SK-N-SH (cell line): ENCODE results near the gene SLC35F4. TPM values are rescaled to one million over a fixed set of nuclear protein-coding genes. Genes with fewer than 3 reads are reported as not detected.

Experiments used
- CTCF ChIA-PET: fragments of 300-600, 350-600 bp; formaldehyde crosslinking; extraction: SDS; loops from one replicate; lab custom pipeline; 2021; lab: Yijun Ruan, JAX
- POLR2A ChIA-PET: fragments of 350-600 bp; sonication (Branson Sonifier 250); formaldehyde crosslinking; extraction: SDS; loops from one replicate; lab custom pipeline; 2020; ENCODE audit warnings: antibody characterized with exemption, inconsistent platforms; lab: Yijun Ruan, JAX
- DNase-seq: peaks from one replicate; pipeline ENCODE4 v3.0.0; 2012
- H2AFZ ChIP-seq: fragments of 200-600 bp; sonication (generic); 2 replicates; pipeline ENCODE4 v1.8.1; 2016; ENCODE audit warnings: antibody characterized with exemption, mild to moderate bottlenecking, low read depth
- H3F3A ChIP-seq: fragments of 200-600 bp; sonication (generic); replicated peaks from 2 replicates; pipeline ENCODE3; 2016; ENCODE audit warnings: antibody characterized with exemption, mild to moderate bottlenecking; ENCODE audit not compliant: insufficient read depth
- H3K27ac ChIP-seq, 2 experiments: fragments of 200-500 bp in 1 of 2; fragments of 200-600 bp in 1 of 2; sonication (Bioruptor generic) in 1 of 2; sonication (generic), shearing (Covaris generic) in 1 of 2; 2 replicates each; pipeline versions ENCODE4 v1.5.1 to v1.6.1; 2014 to 2016; ENCODE audit warnings: low read depth in 2 of 2, inconsistent platforms in 1 of 2, low read length in 1 of 2, mild to moderate bottlenecking in 1 of 2, mixed read lengths in 1 of 2
- H3K27me3 ChIP-seq: fragments of 200-600 bp; sonication (generic), shearing (Covaris generic); 2 replicates; pipeline ENCODE4 v1.6.1; 2016; ENCODE audit warnings: mixed run types; ENCODE audit not compliant: insufficient read depth
- H3K36me3 ChIP-seq, 2 experiments: fragments of 200-500 bp in 1 of 2; fragments of 200-600 bp in 1 of 2; sonication (Bioruptor generic) in 1 of 2; sonication (generic) in 1 of 2; replicated peaks in 1 of 2; 2 replicates each; pipeline versions ENCODE3 to v1.5.1; 2014 to 2016; ENCODE audit warnings: low read length in 1 of 2, mild to moderate bottlenecking in 1 of 2; ENCODE audit not compliant: insufficient read depth in 2 of 2, control insufficient read depth in 1 of 2
- H3K4me1 ChIP-seq, 2 experiments: fragments of 200-500 bp in 1 of 2; fragments of 200-600 bp in 1 of 2; sonication (Bioruptor generic) in 1 of 2; sonication (generic), shearing (Covaris generic) in 1 of 2; 2 replicates each; pipeline versions ENCODE4 v1.5.1 to v1.6.1; 2014 to 2016; ENCODE audit warnings: low read depth in 1 of 2, low read length in 1 of 2, mixed run types in 1 of 2; ENCODE audit not compliant: insufficient read depth in 2 of 2, control insufficient read depth in 1 of 2
- H3K4me2 ChIP-seq: fragments of 200-600 bp; sonication (generic), shearing (Covaris generic); 2 replicates; pipeline ENCODE4 v1.6.1; 2017; ENCODE audit warnings: mixed run types
- H3K4me3 ChIP-seq, 2 experiments: fragments of 200-500 bp in 1 of 2; fragments of 200-600 bp in 1 of 2; sonication (Bioruptor generic) in 1 of 2; sonication (generic), shearing (Covaris generic) in 1 of 2; 2 replicates each; pipeline versions ENCODE4 v1.5.1 to v1.8.1; 2014 to 2016; ENCODE audit warnings: low read depth in 2 of 2, inconsistent platforms in 1 of 2, low read length in 1 of 2, mild to moderate bottlenecking in 1 of 2, mixed read lengths in 1 of 2, moderate library complexity in 1 of 2
- H3K79me2 ChIP-seq: fragments of 200-600 bp; sonication (generic); 2 replicates; pipeline ENCODE4 v1.8.1; 2017; ENCODE audit warnings: mild to moderate bottlenecking; ENCODE audit not compliant: insufficient read depth
- H3K9ac ChIP-seq: fragments of 200-600 bp; sonication (generic); 2 replicates; pipeline ENCODE4 v1.6.1; 2017; ENCODE audit warnings: mixed run types
- H3K9me2 ChIP-seq: fragments of 200-600 bp; sonication (generic); 2 replicates; pipeline ENCODE4 v1.6.1; 2017; ENCODE audit warnings: mixed run types
- H3K9me3 ChIP-seq: fragments of 200-600 bp; sonication (generic); 2 replicates; pipeline ENCODE4 v1.6.1; 2017; ENCODE audit warnings: mixed run types, mild to moderate bottlenecking, moderate library complexity
- H4K20me1 ChIP-seq: fragments of 200-600 bp; sonication (generic); 2 replicates; pipeline ENCODE4 v1.6.1; 2017; ENCODE audit warnings: mild to moderate bottlenecking, mixed run types; ENCODE audit not compliant: insufficient read depth
- CTCF ChIP-seq: fragments of 200-600 bp; sonication (generic); IDR thresholded peaks from 2 replicates; pipeline ENCODE4 v1.6.1; 2017; ENCODE audit warnings: antibody characterized with exemption, mild to moderate bottlenecking, moderate library complexity
- ELF1 ChIP-seq: IDR thresholded peaks from 2 replicates; pipeline ENCODE4 v1.4.0; 2012
- FOSL2 ChIP-seq: IDR thresholded peaks from 2 replicates; pipeline ENCODE4 v1.4.0; 2012; ENCODE audit warnings: low read depth, mild to moderate bottlenecking, moderate library complexity, borderline replicate concordance
- FOXM1 ChIP-seq: IDR thresholded peaks from 2 replicates; pipeline ENCODE4 v1.4.0; 2012; ENCODE audit warnings: low read depth, mild to moderate bottlenecking
- GABPA ChIP-seq: IDR thresholded peaks from 2 replicates; pipeline ENCODE4 v1.4.0; 2012; ENCODE audit warnings: low read depth, mild to moderate bottlenecking
- JUND ChIP-seq: IDR thresholded peaks from 2 replicates; pipeline ENCODE4 v1.4.0; 2012
- MXI1 ChIP-seq: IDR thresholded peaks from 2 replicates; pipeline ENCODE4 v1.6.1; 2012; ENCODE audit warnings: mild to moderate bottlenecking, low read depth, low read length, improper control_type of control experiment
- RAD21 ChIP-seq: IDR thresholded peaks from 2 replicates; pipeline ENCODE4 v1.6.1; 2012; ENCODE audit warnings: mild to moderate bottlenecking, low read length
- RCOR1 ChIP-seq: fragments of 150-350 bp; IDR thresholded peaks from 2 replicates; pipeline ENCODE4 v1.6.1; 2017; ENCODE audit warnings: antibody characterized with exemption, low read length
- RFX5 ChIP-seq: IDR thresholded peaks from 2 replicates; pipeline ENCODE4 v1.6.1; 2012; ENCODE audit warnings: mild to moderate bottlenecking, improper control_type of control experiment, low read length
- SMC3 ChIP-seq: IDR thresholded peaks from 2 replicates; pipeline ENCODE4 v1.6.1; 2012; ENCODE audit warnings: low read depth, low read length, improper control_type of control experiment
- TEAD4 ChIP-seq: IDR thresholded peaks from 2 replicates; pipeline ENCODE4 v1.4.0; 2012; ENCODE audit warnings: mild to moderate bottlenecking, borderline replicate concordance; ENCODE audit not compliant: insufficient read depth
- YY1 ChIP-seq: IDR thresholded peaks from 2 replicates; pipeline ENCODE4 v1.4.0; 2012; ENCODE audit warnings: low read depth, mild to moderate bottlenecking
- WGBS: methylation state at CpG from one replicate; pipeline ENCODE4 v1.1.6; 2017; ENCODE audit warnings: low lambda C conversion rate; 5-methylcytosine and 5-hydroxymethylcytosine counted together
- polyA plus RNA-seq, 3 experiments: library from polyadenylated mRNA; depleted of rRNA; stranded (reverse); fragments of >200 nt; gene quantifications; 2 replicates each; pipeline ENCODE4 v1.2.3, GENCODE V29; 2012
- TF ChIP-seq, protein P1 (sequence below): IDR thresholded peaks from 2 replicates; pipeline ENCODE4 v1.4.0; 2012; ENCODE audit warnings: low read depth

The SLC35F4 gene
- polyA plus RNA-seq, 1 of the 3 experiments (the other 2 are of a cell fraction): not detected

DNA sequence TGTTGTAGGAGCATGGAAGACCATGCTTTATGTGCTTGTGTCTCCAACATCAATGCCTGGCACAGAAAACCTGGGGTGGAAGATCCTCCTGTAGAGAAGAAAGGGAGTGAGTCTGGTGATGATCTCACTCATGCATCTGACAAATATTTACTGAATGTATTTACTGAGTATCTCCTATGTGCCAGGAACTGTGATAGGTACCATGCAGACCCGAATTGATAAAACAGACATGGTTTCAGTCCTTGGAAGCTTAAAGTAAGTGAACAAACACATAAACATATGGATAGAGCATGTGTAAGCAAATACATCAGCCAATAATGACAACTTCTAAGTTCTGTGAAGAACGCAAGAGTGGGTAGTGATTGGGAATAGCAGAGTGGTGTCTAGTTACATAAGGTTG is 255.3 kb downstream of the SLC35F4 start:
- Histone ChIP-seq H3K9me2 (no peaks in the 10 kb centered on the region), H3K4me1 (no peaks in the 10 kb centered on the region; a peak in 1 of 4 replicates), H3K79me2 (no peaks in the 10 kb centered on the region), H3K27me3 (no peaks in the 10 kb centered on the region), H4K20me1 (no peaks in the 10 kb centered on the region), H3K9ac (no peak overlapping the region), H3K9me3 (no peaks in the 10 kb centered on the region), H2AFZ (no peak overlapping the region), H3K4me3 (no peak overlapping the region), H3K36me3 (no peaks in the 10 kb centered on the region), H3K27ac (no peak overlapping the region), H3K4me2 (no peak overlapping the region), H3F3A (no peaks in the 10 kb centered on the region)
- DNase-seq: no peak
- ChIA-PET CTCF (no interaction called here), POLR2A (no interaction called here)
- TF ChIP-seq FOSL2 (no peak), JUND (no peak), TEAD4 (no peak), SMC3 (no peak), CTCF (no peak)
- WGBS: 4% methylated on average over 2 of the region's 2 CpGs

GRCh38 chr14:57609192-57610075 is 256.5 kb downstream of the SLC35F4 start:
- Histone ChIP-seq H3K79me2 (no peaks in the 10 kb centered on the region), H4K20me1 (no peaks in the 10 kb centered on the region), H2AFZ (no peak overlapping the region), H3K4me1 (no peaks in the 10 kb centered on the region; a peak in 1 of 4 replicates), H3K27me3 (no peaks in the 10 kb centered on the region), H3F3A (no peaks in the 10 kb centered on the region), H3K36me3 (no peaks in the 10 kb centered on the region), H3K4me3 (no peak overlapping the region), H3K9ac (no peak overlapping the region), H3K9me2 (no peaks in the 10 kb centered on the region), H3K27ac (no peak overlapping the region), H3K9me3 (no peaks in the 10 kb centered on the region), H3K4me2 (no peak overlapping the region)
- no peak for DNase-seq
- no peak for TF ChIP-seq RCOR1
- no peak for TF ChIP-seq ELF1
- TF ChIP-seq RFX5: no peak
- no peak for TF ChIP-seq SMC3
- TF ChIP-seq, protein P1, sequence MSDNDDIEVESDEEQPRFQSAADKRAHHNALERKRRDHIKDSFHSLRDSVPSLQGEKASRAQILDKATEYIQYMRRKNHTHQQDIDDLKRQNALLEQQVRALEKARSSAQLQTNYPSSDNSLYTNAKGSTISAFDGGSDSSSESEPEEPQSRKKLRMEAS: no peak
- no peak for TF ChIP-seq FOXM1
- TF ChIP-seq GABPA: no peak
- TF ChIP-seq RAD21: no peak
- TF ChIP-seq YY1: no peak
- no peak for TF ChIP-seq MXI1
- ChIA-PET POLR2A (no interaction called here), CTCF (no interaction called here)
- 4% methylated on average over 6 of the region's 6 CpGs for WGBS
